Prostate gland (tissue), 2 donors: ENCODE measurements around the gene SH3PXD2A.

Experiments
- CTCF ChIP-seq, 4 experiments: fragments of 200-600 bp in 2 of 4; fragments of 450-650 bp in 2 of 4; sonication (generic) in 2 of 4; IDR thresholded peaks; 1 replicate in 3 of 4; 2 replicates in 1 of 4; pipeline ENCODE4 v1.5.1; 2016 to 2019; ENCODE audit warnings: antibody characterized with exemption in 4 of 4, mild to moderate bottlenecking in 2 of 4, moderate library complexity in 2 of 4
- POLR2A ChIP-seq: fragments of 450-650 bp; IDR thresholded peaks from one replicate; pipeline ENCODE4 v1.6.1; 2016; ENCODE audit warnings: antibody characterized with exemption, mild to moderate bottlenecking
- POLR2AphosphoS5 ChIP-seq: sonication (generic); formaldehyde crosslinking; IDR thresholded peaks from one replicate; pipeline ENCODE4 v1.6.1; 2017; ENCODE audit warnings: antibody characterized with exemption

GRCh38 chr10:103718247-103718620, 137.1 kb downstream of the SH3PXD2A start:
- TF ChIP-seq POLR2A: no peak
- TF ChIP-seq CTCF (IDR thresholded peaks at IDR 0.05): no peak
- TF ChIP-seq POLR2AphosphoS5: no peak
